Mucosa of gallbladder (tissue), 1 donor: ENCODE measurements around the gene BNIPL. TPM values are rescaled to one million over a fixed set of nuclear protein-coding genes. Genes with fewer than 3 reads are reported as not detected.
A peak's percentile ranks its signal among the peaks of the same experiment; 100 is the strongest.

Experiments
- DNase-seq: peaks from one replicate; pipeline ENCODE4 v3.0.0-alpha.2; 2020; ENCODE audit warnings: low spot score
- total RNA-seq: library from RNA; stranded (reverse); gene quantifications from one replicate; pipeline ENCODE4 v1.2.1, GENCODE V29; 2021
- donor health status: DM: no; HTN: no; CAD: no.

Gene BNIPL, protein sequence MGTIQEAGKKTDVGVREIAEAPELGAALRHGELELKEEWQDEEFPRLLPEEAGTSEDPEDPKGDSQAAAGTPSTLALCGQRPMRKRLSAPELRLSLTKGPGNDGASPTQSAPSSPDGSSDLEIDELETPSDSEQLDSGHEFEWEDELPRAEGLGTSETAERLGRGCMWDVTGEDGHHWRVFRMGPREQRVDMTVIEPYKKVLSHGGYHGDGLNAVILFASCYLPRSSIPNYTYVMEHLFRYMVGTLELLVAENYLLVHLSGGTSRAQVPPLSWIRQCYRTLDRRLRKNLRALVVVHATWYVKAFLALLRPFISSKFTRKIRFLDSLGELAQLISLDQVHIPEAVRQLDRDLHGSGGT
- total RNA-seq = 0.66 TPM

DNA sequence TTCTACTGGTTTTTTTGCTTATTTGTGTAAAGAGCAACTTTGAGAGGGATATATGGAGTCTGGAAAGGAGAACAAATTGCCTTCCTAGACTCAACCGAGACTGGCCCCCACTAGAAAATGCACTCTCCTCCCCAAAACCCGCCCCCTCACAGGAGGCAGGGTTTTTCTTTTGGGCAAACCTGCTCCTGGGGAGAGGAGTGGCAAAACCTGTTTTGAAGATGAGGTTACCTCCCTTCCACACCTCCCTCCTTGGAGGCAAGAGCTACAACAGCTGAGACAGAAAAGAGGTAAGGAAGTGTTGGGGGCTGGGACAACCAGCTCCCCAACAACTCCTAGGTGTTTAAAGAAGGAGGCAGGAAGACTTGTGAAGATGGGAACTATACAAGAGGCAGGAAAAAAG is at the start of gene BNIPL:
BNIPL (plus strand) TSS at position 231 of the 400 bp plus-strand sequence; CDS start at position 371, 140 bp downstream.
- no peak for DNase-seq

DNA sequence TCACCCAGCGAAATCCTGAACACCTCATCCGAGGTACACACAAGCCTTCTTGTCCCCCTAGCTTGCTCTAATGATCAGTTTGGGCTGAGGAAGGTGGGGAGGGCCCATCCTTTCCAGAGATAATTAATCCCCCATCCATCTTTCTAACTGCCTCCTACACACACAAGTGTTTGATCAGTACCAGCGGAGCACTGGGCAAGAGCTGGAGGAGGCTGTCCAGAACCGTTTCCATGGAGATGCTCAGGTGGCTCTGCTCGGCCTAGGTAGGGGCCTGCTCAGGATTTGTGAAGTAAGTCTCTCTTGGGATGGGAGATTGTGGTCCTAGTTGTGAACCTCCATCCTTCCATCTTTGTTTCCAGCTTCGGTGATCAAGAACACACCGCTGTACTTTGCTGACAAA is 48.5 kb upstream of the BNIPL start:
- no peak for DNase-seq

DNA sequence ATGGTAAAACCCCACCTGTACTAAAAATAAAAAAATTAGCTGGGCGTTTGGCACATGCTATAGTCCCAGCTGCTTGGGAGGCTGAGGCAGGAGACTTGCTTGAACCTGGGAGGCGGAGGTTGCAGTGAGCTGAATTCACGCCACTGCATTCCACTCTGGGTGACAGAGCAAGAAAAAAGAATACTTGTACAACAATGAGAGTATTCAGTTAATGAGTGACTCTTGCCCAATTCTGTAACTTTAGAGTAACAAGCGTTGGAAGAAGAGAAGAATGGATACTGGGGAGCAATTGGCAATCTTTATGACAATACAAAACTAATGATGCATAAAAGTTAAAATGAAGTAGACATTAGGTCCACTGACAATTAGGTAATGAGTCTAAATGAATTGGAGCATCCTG is 43.8 kb upstream of the BNIPL start:
- DNase-seq = no peak

DNA sequence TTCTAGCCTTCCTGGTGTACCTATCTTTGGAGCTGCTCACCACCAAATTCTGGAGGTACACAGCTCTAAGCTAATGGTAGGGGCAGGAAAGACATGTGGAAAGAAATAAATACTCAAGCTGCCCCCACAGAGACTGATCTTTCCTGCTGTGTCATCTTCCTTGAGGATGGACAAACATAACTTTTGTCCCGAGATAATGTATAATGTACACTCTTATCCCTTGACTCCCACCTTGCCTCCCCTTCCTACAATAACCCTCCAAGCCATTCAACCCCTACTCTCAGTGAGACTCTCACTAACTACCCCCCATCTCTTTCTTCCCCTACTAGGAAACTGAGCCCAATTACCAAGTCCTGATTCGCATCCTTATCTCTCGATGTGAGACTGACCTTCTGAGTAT is 42.1 kb upstream of the BNIPL start:
- no peak for DNase-seq

DNA sequence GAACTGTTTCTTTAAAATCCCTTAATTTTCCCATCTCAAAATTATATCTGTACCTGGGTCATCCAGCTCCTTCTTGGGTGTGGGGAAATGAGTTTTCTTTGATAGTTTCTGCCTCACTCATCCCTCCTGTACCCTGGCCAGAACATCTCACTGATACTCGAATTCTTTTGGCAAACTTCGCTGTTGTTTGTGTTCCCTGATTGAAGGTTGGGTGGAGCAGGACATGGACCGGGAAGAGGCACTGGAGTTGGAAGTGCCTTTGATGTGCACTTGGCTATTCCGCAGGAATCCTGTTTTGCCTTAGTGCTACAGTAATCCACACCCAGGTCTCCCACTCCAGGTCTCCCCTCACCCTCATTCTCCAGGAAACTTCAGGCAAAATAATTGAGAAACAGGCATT is 40.9 kb upstream of the BNIPL start:
- no peak for DNase-seq

DNA sequence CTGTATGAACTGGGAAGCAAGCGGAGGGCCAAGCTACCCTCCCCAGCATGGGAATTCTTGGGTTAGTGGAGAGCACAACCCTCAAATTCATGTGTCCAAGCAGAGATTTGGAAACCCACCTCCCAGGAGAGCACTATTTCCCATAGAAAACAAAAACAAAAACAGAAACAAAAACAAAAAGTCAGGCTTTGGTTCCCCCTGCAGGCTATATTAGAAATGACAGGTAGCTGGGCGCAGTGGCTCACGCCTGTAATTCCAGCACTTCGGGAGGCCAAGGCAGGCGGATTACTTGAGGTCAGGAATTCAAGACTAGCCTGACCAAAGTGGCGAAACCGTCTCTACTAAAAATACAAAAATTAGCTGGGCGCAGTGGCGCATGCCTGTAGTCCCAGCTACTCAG is 40.5 kb upstream of the BNIPL start:
- DNase-seq = peak; percentile 36

DNA sequence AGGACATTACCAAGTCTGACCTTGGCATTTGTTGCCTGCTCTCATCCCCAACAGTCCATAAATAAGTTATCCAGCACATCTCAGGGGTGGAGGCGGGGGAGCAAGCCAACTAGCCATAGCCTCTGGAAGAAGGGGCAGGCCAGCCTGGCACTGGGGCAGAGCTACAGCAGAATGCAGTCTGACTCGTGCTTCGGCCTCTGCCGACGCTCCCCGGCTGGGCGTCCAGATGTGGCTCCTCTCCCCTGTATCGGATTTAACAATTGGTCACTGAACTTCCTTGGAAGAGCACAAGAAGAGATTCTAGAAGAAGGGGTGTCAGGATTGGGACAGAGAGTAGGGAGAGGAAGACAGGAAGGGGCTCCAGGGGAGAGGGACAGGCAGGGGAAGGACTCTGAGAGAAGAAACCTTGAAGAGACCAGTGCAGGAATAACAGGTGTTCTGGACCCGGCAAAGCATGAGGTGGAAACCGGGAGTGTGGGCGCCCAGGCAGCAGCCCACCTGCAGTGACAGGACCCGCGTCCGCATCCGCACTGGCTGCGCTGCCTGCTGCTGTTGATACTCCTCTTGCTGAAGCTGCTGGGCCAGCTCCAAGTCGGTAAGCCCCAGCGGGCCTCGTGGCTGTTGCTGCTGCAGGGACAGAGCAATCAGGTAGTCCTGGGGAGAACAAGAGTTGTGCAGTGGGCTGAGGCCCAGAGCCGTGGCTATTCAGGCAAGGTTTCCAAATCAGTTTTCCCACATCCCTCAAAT is 39.1 kb upstream of the BNIPL start:
- no peak for DNase-seq

DNA sequence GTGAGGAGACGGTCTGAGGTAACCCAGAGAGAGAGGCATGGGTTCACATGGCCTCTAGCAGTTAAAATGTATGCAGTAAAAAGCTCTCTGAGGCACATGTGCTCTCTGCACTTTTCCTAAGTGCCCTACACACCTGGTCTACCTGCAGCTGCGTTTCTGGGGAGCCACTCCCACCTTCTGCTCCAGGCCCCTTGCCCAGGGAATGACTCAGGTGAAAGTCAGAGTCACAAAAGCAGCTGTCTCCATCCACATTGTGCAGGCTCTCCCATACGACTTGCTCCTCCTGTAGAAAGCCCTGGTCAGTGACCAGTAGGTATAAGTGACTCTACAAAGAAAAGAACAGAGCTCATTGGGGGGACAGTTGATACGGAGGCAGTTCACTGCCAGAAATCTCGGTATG is 38.4 kb upstream of the BNIPL start:
- no peak for DNase-seq

DNA sequence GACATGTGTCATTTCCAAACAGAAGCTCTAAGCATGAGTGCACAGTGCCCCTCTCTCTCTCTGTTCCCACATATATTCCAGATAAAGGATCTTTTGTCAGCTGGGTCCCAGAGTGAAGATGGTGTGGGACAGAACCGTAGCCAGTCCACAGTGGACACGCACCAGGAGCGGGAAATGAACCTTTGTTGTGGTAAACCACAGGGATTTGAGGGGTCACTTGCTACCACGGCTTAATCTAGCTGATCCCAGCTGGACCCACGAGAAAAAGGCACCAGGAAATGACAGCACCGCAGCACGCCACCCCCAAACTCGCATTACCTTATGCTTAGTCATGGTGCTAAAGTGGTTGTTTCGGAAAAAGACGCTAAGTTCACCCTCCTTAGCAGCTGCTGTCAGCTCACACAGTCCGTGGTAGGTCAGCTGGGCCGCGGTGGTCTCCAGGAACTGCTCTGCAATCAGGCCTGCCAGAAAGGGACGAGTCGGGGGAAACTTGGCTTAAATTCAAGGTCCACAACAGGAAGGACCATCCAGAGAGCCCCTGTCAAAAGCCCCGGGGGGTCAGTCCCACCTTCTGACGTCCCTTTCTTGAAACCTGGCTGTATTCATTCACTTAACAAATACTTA is 37.2 kb upstream of the BNIPL start:
- DNase-seq = no peak

DNA sequence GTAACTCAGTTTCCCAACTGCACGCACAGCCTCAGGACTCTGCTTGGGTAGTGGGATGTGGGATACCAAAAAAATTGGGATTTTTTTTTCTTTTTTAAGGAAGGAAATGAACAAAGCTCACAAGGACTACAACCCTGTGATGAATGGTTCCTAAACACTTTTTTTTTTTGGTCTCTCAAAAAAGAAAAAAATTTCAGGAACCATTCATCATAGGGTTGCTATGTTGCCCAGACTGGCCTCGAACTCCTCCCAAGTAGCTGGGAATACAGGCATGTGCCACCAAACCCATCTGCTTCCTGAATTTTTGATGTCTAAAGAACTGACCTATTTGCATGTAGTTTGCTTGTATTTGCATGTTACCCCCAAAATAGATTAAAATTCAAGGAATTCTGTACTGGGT is 36.5 kb upstream of the BNIPL start:
- no peak for DNase-seq

DNA sequence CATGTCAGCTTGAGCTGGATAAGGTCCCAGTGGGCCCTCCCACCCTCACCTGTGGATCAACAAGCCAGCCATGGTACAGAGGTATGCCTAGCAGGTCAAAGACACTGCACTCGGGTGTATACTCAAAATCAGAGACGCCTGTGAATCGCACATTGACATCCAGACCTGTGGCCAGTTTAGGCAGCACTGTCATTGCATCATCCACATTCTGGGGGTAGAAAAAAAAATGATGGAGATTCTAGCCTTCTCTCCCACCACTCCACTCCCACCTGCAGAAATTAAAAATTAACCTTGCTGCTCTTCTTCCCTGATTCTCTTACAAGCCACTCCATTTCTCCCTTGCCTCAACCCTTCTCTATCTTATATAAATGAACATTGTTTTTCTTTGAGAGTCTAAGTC is 36.0 kb upstream of the BNIPL start:
- DNase-seq = no peak

DNA sequence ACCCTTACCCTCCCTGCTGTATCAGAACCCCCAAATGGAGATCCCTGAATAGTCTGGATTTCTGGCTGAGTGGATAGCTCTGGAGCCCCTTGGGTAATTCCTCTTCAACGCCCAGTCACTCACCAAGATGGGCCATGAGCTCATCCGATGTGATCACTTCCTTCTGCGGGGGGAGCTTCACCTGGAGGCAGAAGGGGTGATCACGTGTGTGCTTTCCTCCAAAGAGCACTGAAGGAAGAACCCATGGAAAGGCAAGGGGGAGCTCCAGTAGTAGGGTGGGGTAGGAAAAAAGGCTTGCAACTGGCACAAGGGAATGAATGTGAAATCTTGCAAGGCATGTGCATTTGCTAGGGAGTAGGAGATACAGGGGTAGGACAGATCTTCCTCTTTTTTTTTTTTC is 34.8 kb upstream of the BNIPL start:
- DNase-seq = no peak

DNA sequence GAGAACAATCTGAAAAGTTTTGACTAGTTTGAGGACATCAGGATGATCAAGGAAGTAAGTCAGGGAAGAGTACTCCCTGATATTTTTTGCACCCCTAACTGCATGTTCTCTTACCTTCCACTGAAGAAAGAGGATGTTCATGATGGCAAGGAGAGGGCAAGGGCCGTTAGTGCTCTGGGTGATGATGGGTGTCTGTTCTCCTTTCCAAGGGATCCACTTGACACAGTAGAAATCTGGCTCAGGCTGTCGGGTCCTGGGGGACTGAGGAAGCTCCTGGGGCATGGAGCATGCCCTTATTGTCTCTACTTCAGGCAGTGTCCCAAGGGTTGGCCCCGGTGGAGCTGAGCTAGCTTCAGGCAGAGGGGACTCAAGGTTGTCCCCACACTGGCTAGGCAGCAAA is 34.3 kb upstream of the BNIPL start:
- DNase-seq = no peak

DNA sequence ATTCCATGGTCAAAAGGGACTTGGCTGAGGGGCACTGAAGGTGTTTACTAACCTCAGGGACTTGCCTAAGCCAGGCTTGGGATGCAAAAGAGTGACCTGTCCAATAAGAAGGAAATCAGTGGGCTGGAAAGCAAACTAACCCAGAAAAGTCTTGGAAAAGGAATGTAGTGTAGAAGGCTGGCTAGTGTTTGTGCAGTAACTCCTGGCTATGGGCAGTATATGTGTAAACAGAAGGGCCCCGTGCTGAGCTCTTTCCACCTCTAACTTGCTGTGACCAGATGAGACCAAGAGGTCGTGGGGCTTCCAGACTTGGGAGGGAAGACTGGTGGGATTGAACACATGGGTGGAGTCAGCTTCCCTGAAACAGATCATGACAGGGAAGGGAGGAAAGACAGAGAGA is 33.8 kb upstream of the BNIPL start:
- DNase-seq = no peak

DNA sequence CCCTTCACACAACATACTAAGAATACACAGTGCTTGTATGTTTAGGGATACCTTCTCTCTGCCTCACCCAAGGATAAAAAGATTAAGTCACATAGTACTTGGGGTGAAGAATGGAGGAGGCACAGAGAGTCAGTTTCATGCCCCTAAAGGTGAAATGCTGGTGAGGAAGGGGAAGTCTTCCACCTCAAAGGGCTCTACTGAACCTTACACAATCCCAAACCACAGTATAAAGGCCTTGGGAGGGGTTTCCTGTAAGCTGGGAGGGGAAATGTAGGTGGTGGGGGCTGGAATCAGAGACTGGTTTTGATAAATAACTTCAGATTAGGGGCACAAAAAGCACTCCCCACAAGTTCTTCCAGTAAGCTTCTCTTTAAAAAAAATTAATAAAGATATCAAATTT is 33.2 kb upstream of the BNIPL start:
- DNase-seq = no peak

DNA sequence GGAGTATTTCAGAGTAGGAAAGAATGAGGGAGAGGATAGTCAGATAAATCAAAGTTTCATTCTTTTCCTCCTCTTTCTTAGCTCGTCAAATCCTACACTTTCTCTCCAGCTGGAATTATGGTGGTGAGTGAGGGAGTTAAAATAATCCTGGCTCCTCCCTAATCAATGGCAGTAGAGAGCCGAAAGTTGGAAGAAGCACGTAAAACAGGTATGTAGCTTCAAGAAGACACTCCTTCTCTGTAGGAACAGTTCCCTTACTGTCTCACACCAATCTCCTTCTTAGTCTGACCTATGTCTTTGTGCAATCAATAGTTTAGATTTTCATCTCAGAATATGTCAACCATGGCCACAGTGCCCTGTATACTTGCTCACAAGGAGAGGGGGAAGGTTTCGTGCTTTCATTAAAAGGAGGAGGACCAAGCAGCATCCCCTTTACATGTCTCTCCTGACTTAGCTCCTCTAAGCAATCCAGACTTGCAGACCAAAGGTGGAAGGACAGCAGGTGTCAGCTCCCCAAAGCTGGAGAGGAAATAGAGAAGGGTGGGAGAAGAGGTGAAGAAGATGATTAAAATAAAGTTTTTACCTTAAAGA is 30.6 kb upstream of the BNIPL start:
- no peak for DNase-seq

DNA sequence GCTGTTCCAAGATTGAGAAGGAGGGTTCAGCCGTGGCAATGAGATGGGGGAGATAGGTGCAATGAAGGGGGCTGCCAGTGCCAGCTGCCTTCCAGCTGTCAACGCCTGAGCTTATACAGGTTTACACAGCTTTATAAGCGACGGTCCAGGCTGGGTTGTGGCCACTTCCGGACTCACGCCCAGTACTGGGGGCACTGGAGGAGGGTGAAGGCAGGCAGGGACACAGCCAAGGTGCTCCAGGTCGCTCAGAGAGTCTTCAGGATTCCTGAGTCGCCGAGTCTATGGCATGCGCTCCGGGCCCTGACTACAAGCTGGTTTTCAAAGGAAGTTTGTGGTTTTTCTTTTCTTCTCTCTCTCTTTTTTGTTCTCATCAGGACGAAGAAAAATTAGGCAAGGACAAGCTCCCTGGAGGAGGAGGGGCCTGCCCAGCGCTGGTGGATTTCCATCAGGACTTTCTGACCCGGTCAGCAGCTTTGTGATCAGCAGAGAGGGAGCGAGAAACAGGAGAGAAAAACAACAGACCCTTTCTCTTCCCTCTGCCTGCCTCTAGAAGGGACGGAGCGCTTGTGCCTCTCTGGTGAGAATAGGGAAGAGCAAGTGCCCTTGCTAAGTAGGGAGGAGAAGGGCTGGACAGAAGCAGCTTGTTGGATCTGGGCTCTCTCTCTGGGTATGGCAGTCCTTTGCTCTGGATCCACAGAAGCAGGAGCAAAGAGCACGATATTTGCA is 29.9 kb upstream of the BNIPL start, which contains the start of gene MINDY1:
MINDY1 (minus strand) TSS at position 576 of the 726 bp plus-strand sequence. CDS start 4,285 bp downstream, outside the sequence.
- peak; percentile 78 for DNase-seq

DNA sequence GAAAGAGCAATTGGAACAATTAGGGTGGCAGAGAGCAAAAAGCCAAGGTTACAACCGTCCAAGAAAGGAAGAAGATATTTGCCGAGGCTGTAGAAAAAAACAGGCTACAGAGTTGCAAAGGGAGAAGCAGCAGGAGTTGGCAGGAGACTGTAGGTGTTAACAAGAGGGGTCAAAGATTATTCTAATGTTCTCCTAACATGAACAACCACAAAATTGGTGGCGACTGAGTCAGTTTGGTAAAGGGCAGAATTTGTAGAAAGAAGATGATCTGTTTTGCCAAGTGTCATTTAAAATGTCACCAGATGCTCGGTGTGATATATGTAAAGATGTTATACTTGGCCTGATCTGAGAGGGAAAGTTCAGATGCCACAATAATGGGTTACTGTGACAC is 28.5 kb upstream of the BNIPL start:
- DNase-seq = no peak

DNA sequence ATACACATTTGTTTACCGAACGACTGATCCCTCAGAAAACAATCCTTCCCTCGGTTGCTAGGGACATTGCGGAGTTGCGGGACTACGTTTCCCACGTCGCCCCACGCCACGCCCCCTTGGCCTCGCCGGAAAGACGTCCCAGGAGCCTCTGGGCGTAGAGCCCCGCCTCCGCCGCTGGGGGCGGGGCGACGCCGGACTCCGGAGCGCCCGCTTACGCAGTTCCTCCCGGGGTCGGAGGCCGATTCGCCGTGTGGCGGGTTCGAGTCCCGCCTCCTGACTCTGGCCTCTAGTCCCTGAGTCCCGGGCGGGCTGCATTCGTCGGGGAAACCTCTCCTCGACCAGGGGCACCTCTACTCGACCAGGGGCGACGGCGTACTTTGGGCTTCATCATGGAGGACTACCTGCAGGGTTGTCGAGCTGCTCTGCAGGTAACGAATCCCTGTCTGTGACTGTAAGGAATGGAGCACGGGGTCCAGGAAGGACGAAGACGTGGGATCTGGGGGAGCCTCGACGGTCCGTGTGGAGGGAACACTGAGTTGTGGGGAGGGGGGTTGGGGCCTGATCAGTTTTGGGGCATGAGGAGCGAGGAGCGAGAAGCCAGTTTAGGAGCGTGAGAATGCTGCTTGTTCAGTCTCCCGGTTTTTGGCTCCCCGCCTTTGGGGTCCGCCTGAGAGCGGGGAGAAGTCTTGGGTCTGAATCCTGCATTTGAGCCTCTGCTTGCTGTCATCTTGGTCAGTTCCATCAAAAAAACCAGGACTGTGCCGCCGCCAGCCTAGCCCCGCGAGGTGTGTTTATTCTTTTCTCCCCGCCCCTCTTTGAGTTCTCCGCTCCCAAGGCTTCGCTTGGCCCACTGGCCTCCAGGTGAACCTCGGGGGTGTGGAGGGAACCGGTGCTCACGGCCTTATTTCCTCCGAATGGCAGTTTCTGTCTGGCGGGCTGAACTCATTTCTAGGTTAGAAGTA is 27.9 kb upstream of the BNIPL start, which contains the start of gene PRUNE1:
PRUNE1 (plus strand) TSS at position 206 of the 962 bp plus-strand sequence; CDS start at position 390, 184 bp downstream.
- peak; percentile 96 for DNase-seq

DNA sequence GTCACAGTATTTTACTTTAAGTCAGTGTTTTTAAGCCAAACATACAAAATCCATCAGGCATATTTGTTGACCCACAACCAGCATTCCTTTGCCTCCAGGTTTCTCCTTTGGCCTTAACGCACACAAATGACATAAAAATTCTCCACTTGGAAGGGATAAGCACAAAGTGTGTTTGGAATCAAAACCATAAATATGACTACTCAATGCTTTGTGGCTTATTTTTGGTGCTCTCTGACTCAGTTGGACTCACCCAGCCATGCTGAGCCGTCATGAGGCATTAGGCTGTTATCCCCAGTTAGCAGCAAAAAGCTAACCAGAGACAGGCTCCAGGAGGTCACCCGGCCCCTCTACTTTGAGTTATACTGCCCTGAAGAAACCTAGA is 27.2 kb upstream of the BNIPL start:
- DNase-seq = no peak
